Activated T-helper 2 cell treated with anti-CD3 and anti-CD28 coated beads, Interferon-gamma antibody, Interleukin-2, Interleukin-4, amounts not matched to agents 10 μg/mL and 5 μg/mL and 100 μg/mL, durations not matched to agents 14 hours and 24 hours and 36 hours (primary cell): ENCODE results near the gene CHMP4B. TPM values are rescaled to one million over a fixed set of nuclear protein-coding genes. Genes with fewer than 3 reads are reported as not detected.

ENCODE experiments used
- DNase-seq: peaks from one replicate; pipeline ENCODE4 v3.0.0; 2021; ENCODE audit warnings: low spot score
- H3K27ac Mint-ChIP-seq: one replicate; pipeline ENCODE4 v1.8.0; 2021; ENCODE audit warnings: mixed read lengths
- H3K27me3 Mint-ChIP-seq: one replicate; pipeline ENCODE4 v1.8.0; 2021; ENCODE audit warnings: low read depth, mixed read lengths
- H3K36me3 Mint-ChIP-seq: one replicate; pipeline ENCODE4 v1.8.0; 2021; ENCODE audit warnings: low read depth, mixed read lengths
- H3K4me1 Mint-ChIP-seq: one replicate; pipeline ENCODE4 v1.8.0; 2021; ENCODE audit warnings: low read depth, mixed read lengths
- H3K4me3 Mint-ChIP-seq: one replicate; pipeline ENCODE4 v1.8.0; 2021; ENCODE audit warnings: low read depth, mild to moderate bottlenecking, moderate library complexity, mixed read lengths
- H3K9me3 Mint-ChIP-seq: one replicate; pipeline ENCODE4 v1.8.0; 2021; ENCODE audit warnings: mixed read lengths
- intact Hi-C: fragments of 100-400 bp; cut with micrococcal nuclease; formaldehyde crosslinking; loops from one replicate; pipeline ENCODE4 v1.15.1; 2023
- total RNA-seq: library from RNA; stranded (reverse); gene quantifications from 2 replicates; pipeline ENCODE4 v1.2.3, GENCODE V29; 2022

CHMP4B gene
- total RNA-seq, 1 donor from 2014 or later: 116 TPM

DNA sequence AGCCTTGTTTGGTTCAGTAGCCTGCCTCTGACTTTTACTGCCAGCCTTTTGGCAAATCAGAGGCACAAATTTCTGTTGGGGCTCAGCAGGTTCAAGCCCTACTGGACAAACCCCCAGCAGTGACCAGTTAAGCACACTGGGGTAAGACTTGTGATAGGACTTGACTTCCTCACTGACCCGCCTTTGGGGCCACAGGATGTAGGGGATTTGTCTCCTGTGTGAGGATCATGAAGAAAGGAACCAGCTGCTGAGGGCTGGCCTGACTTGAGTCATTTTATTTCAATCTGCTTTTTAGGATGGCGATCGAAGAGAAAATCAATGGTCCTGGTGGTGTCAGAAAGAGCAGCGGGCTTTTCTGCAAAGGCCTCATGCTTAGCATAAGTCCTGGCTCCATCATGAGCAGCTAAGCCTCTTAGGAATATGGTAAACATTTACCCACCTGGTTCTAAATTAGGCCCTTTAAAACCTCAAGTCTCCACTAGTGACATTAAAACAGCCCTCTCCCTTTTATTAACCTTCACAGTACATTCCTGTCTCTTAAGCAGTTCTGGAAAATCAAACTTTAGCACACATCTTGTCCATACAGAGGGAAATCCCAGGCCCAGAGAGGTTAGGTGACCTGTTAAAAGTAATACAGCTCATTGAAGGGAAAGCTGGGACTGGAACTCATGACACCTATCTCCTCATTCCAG, 16.6 kb downstream of the CHMP4B start:
- no peaks in the 10 kb centered on the region for H3K9me3 Mint-ChIP-seq
- peaks cover 34% of the 10 kb centered on the region for H3K36me3 Mint-ChIP-seq

GRCh38 chr20:33828326-33828844, 17.2 kb downstream of the CHMP4B start:
- H3K36me3 Mint-ChIP-seq: peaks cover 36% of the 10 kb centered on the region
- DNase-seq: no peak
- no peak overlapping the region for H3K4me3 Mint-ChIP-seq
- H3K9me3 Mint-ChIP-seq: no peaks in the 10 kb centered on the region
- peaks cover 44% of the 10 kb centered on the region for H3K4me1 Mint-ChIP-seq
- intact Hi-C loops: no loop called here
- H3K27me3 Mint-ChIP-seq: no peaks in the 10 kb centered on the region
- H3K27ac Mint-ChIP-seq: no peak overlapping the region

More for the DNA sequence above, 16.6 kb downstream of the CHMP4B start:
- no peak overlapping the region for H3K27ac Mint-ChIP-seq
- DNase-seq: no peak
- H3K27me3 Mint-ChIP-seq: no peaks in the 10 kb centered on the region
- H3K4me3 Mint-ChIP-seq: no peak overlapping the region
- intact Hi-C loops: no loop called here
- peaks cover 47% of the 10 kb centered on the region for H3K4me1 Mint-ChIP-seq

DNA sequence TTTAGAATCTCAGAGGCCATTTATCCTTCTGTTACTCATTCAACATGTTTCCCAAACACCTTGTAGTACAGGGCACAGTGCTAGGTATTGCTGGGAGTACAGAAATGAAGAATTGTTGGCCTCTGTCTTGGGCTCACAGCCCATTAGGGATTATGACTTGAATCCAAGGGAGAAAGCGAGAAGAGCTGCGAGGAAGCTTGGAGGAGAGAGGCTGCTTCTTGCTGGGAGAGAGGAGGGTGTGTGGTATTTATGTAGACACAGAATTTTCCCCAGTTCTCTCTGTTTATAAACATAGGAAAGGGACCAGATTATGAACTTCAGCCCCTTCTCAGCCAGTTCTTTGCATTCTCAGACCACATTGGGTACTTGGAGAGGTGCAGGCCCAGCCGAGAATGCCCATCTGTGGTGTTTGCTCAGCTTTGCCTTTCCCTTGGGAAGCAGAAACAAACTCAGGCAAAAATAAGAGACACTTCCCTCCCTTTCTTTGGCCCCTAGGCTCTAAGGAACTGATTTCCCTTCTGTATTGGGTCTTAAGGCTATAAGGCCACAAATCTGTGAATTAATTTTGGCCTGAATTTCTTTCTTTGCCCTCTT, 17.9 kb downstream of the CHMP4B start:
- DNase-seq: no peak
- Mint-ChIP-seq H3K27ac (no peak overlapping the region), H3K4me1 (peaks cover 44% of the 10 kb centered on the region), H3K9me3 (no peaks in the 10 kb centered on the region), H3K4me3 (no peak overlapping the region), H3K27me3 (no peaks in the 10 kb centered on the region), H3K36me3 (peaks cover 39% of the 10 kb centered on the region)
- intact Hi-C loops: no loop called here

- no peak for DNase-seq
- no peaks in the 10 kb centered on the region for H3K27me3 Mint-ChIP-seq
- H3K4me3 Mint-ChIP-seq: no peak overlapping the region
- intact Hi-C loops: no loop called here
- no peak overlapping the region for H3K27ac Mint-ChIP-seq
- peaks cover 40% of the 10 kb centered on the region for H3K4me1 Mint-ChIP-seq
- H3K9me3 Mint-ChIP-seq: no peaks in the 10 kb centered on the region
- H3K36me3 Mint-ChIP-seq: peaks cover 36% of the 10 kb centered on the region
Observed at GRCh38 chr20:33829636-33830035, 18.5 kb downstream of the CHMP4B start.

DNA sequence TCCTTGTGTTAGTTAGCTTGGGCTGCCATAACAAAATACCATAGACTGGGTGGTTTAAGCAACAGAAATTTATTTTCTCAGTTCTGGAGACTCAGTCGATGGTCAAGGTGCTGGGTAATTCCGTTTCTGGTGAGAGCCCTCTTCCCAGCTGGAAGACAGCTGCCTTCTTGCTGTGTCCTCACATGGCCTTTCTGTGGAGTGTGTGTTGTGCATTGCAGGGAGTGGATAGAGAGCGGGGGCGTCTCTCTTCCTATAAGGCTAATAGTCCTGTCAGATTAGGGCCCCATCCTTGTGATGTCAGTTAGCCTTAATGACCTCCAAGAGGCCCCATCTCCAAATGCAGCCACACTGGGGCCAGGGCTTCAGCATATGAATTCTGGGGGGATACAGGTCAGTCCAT, 19.2 kb downstream of the CHMP4B start:
- intact Hi-C loops: no loop called here
- Mint-ChIP-seq H3K36me3 (peaks cover 38% of the 10 kb centered on the region), H3K27me3 (no peaks in the 10 kb centered on the region), H3K4me1 (peaks cover 34% of the 10 kb centered on the region), H3K4me3 (no peak overlapping the region), H3K27ac (peak overlapping the region; percentile 5), H3K9me3 (no peaks in the 10 kb centered on the region)
- DNase-seq: no peak

GRCh38 chr20:33832103-33832804, 21.1 kb downstream of the CHMP4B start:
- Mint-ChIP-seq H3K4me1 (peaks cover 35% of the 10 kb centered on the region), H3K36me3 (peaks cover 52% of the 10 kb centered on the region), H3K27ac (no peak overlapping the region), H3K27me3 (no peaks in the 10 kb centered on the region), H3K9me3 (no peaks in the 10 kb centered on the region), H3K4me3 (no peak overlapping the region)
- no peak for DNase-seq
- intact Hi-C loops: no loop called here

DNA sequence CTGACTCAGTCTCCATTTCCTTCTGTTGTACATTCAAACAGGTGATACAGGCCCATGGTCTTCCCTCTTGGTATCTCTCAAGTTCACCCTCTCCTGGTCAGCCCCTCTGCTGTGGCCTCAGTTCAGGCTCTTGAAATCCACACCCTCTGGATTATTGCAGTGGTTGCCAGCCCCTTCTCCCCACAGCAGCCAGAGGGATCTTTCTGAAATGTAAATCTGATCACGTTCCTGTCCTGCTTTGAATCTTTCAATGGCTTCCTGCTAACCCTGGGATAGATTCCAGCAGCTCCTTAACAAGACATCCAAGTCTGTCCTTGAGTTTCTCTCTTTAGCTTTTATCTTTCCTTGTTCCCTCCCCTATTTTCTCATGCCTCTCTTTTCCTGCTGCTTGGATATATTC, 22.2 kb downstream of the CHMP4B start:
- intact Hi-C loops: no loop called here
- H3K27ac Mint-ChIP-seq: no peak overlapping the region
- no peaks in the 10 kb centered on the region for H3K9me3 Mint-ChIP-seq
- H3K4me3 Mint-ChIP-seq: no peak overlapping the region
- DNase-seq: no peak
- H3K27me3 Mint-ChIP-seq: no peaks in the 10 kb centered on the region
- H3K4me1 Mint-ChIP-seq: peaks cover 38% of the 10 kb centered on the region
- peaks cover 52% of the 10 kb centered on the region for H3K36me3 Mint-ChIP-seq

DNA sequence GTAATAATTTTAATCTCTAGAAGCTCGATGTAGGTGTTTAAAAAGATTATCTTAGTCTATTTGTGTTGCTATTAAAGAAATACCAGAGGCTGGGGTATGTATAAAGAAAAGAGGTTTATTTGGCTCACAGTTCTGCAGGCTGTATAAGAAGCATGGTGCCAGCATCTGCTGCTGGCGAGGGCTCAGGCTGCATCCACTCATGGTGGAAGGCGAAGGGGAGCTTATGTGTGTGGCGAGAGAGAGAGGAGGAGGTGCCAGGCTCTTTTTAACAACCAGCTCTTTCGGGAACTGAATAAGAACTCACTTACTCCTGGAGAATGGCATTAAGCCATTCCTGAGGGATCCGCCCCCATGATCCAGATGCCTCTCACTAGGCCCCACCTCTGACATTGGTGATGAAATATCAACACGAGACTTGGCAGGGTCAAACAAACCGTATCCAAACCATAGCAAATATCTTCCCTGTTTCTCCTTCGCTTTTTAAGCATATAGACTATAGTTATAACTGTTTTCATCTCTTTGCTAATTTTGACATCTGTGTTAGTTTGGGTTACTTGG, 24.5 kb downstream of the CHMP4B start:
- Mint-ChIP-seq H3K4me3 (no peak overlapping the region), H3K27me3 (no peaks in the 10 kb centered on the region), H3K9me3 (no peaks in the 10 kb centered on the region), H3K36me3 (peaks cover 45% of the 10 kb centered on the region), H3K4me1 (peaks cover 27% of the 10 kb centered on the region), H3K27ac (no peak overlapping the region)
- DNase-seq: no peak
- intact Hi-C loops: no loop called here

- no peak for DNase-seq
- Mint-ChIP-seq H3K4me1 (peaks cover 32% of the 10 kb centered on the region), H3K27ac (no peak overlapping the region), H3K9me3 (no peaks in the 10 kb centered on the region), H3K36me3 (peaks cover 45% of the 10 kb centered on the region), H3K27me3 (no peaks in the 10 kb centered on the region), H3K4me3 (no peak overlapping the region)
- intact Hi-C loops: no loop called here
Observed at GRCh38 chr20:33836277-33836676, 25.1 kb downstream of the CHMP4B start.

GRCh38 chr20:33837096-33837830, 26.1 kb downstream of the CHMP4B start:
- H3K4me3 Mint-ChIP-seq: no peak overlapping the region
- no peak for DNase-seq
- no peaks in the 10 kb centered on the region for H3K27me3 Mint-ChIP-seq
- H3K9me3 Mint-ChIP-seq: no peaks in the 10 kb centered on the region
- H3K4me1 Mint-ChIP-seq: peaks cover 40% of the 10 kb centered on the region
- H3K27ac Mint-ChIP-seq: peak overlapping the region; percentile 34
- intact Hi-C loops: no loop called here
- H3K36me3 Mint-ChIP-seq: peaks cover 36% of the 10 kb centered on the region

- Mint-ChIP-seq H3K36me3 (peaks cover 29% of the 10 kb centered on the region), H3K4me1 (peaks cover 47% of the 10 kb centered on the region), H3K9me3 (no peaks in the 10 kb centered on the region), H3K4me3 (no peak overlapping the region), H3K27ac (no peak overlapping the region), H3K27me3 (no peaks in the 10 kb centered on the region)
- no peak for DNase-seq
- intact Hi-C loops: no loop called here
Observed at GRCh38 chr20:33838035-33838864, 27.1 kb downstream of the CHMP4B start.

- Mint-ChIP-seq H3K4me3 (no peak overlapping the region), H3K9me3 (no peaks in the 10 kb centered on the region), H3K36me3 (peaks cover 25% of the 10 kb centered on the region), H3K4me1 (peaks cover 57% of the 10 kb centered on the region), H3K27me3 (no peaks in the 10 kb centered on the region), H3K27ac (no peak overlapping the region)
- no peak for DNase-seq
- intact Hi-C loops: no loop called here
Observed at GRCh38 chr20:33839591-33839990, 28.4 kb downstream of the CHMP4B start.
